DMS79 (cell line): Measurements from ENCODE around the gene IRX2.

Experiments used
- DNase-seq: peaks from one replicate; lab custom pipeline; 2025; lab: John Stamatoyannopoulos, UW

The IRX2 gene

GRCh38 chr5:2714026-2714425 lies 37.5 kb downstream of the IRX2 start:
- no peak for DNase-seq

GRCh38 chr5:2711446-2712425 lies 39.7 kb downstream of the IRX2 start:
- DNase-seq: no peak

GRCh38 chr5:2710910-2711309 lies 40.6 kb downstream of the IRX2 start:
- no peak for DNase-seq

- no peak for DNase-seq
Measured at GRCh38 chr5:2709976-2710689, 41.3 kb downstream of the IRX2 start.

DNA sequence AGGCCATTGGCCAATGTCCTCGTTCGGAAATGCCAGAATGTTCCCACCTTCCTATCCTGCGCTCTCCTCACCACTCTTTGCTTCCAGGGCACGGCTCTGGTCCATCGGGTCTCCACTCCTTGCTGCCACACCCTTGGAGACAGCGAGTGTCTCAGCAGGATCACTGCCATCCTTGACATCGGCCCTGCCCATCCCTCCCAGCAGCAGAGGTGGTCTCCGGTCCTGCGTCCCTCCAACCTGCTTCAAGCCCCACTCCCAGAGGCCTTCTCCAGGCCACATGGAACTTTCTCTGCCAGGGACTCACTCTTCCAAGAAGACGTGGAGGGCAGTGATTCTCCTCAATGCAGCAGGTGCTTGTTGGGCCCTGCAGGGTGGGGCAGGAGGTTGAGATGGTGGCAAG lies 42.7 kb downstream of the IRX2 start:
- DNase-seq: no peak

GRCh38 chr5:2708132-2708531 lies 43.3 kb downstream of the IRX2 start:
- no peak for DNase-seq

GRCh38 chr5:2705861-2706260 lies 45.6 kb downstream of the IRX2 start:
- no peak for DNase-seq

- DNase-seq: no peak
Measured at GRCh38 chr5:2704806-2705645, 46.5 kb downstream of the IRX2 start.

GRCh38 chr5:2704111-2704510 lies 47.4 kb downstream of the IRX2 start:
- DNase-seq: no peak

DNA sequence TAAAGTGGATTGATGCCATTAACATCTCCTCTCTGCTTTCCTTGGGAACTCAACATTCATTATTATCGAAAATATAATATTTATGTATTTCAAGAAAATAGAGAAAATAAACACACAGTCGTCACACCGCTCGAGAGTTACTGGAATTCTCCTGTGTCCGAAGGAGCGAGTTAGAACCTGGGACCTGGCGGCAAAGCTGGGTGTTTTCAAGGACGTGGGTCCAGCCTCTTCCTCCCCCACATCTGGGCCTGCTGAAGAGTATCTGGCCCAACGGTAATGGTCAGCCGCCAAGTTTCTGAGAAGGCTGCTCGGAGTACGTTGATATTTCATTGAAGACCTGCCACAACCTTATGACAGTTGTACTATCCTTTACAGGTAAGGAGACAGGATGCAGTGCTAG lies 47.9 kb downstream of the IRX2 start:
- DNase-seq: no peak

GRCh38 chr5:2703041-2703440 lies 48.4 kb downstream of the IRX2 start:
- DNase-seq: no peak

- DNase-seq: no peak
Measured at GRCh38 chr5:2702096-2702879, 49.2 kb downstream of the IRX2 start.

DNA sequence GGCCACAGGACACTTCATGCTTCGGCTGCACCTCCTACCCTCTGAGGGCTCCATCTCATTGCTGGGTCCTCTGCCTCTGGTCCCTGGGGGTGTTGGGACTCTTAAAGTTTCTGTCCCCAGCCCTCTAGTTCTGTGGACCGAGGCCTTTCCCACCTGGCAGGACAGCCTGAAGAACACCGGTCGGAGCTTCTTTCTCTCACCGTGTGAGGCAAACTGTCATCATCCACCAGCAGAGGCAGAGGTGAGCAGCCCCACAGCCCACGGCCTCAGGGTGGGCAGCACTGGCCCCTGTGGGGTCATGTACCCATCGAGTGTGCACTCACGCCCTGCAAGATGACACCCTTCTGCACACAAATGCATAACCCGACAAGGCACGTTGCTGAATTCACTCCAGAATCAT lies 49.9 kb downstream of the IRX2 start:
- no peak for DNase-seq

- DNase-seq: no peak
Measured at GRCh38 chr5:2700876-2701275, 50.6 kb downstream of the IRX2 start.

DNA sequence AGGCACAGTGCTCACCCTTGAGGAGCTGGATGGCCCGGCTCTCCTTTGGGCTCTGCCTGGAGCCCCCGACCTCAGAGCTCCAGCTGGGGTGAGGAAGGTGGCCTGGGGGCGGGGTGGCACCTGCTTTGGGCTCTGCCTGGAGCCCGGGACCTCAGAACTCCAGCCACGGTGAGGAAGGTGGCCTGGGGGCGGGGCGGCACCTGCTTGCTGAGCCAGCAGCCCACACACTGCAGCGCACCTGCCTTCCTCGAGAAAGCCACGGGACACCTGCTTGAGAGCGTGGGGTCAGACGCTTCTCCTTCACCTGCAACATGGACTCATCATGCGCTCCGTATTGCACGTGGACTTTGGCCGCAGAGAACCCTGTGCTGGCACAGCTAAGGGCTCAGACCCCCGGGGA lies 51.8 kb downstream of the IRX2 start:
- no peak for DNase-seq

DNA sequence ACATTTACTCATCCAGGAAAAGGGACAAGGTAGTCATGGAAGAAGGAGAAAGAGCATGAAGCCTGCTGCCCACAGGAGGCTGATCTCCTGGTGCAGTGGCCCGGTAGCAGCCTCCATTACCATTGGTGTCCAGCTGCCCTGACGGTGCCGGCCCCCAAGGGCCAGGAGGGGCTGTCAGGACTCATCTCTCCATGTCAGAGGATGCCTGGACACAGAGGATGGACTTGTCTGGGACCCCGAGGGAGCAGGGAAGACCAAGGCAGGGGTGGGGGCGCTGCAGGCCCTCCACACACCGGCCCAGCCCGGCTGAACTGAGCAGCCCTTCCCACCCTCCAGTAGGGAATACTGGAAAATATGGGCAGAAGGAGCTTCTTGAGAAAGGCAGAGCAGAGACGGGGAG lies 52.2 kb downstream of the IRX2 start:
- DNase-seq: no peak

DNA sequence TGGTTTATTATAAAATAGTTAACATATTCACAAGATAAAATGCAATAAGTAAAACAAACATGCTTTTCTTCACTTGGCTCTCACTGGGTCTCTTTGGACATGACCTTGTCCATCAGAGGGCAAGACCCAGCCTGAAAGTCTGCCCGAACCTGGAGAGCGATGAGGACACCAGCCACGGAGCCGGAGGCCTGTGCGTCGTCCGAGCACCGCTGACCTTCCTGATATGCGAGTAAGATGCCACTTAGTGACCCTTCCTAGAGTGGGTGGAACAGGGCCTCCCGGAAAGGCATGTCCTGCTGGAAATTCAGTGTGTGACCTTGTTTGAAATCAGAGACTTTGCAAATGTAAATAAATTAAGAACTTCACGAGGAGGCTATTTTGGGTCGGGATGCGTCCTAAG lies 52.9 kb downstream of the IRX2 start:
- no peak for DNase-seq

DNA sequence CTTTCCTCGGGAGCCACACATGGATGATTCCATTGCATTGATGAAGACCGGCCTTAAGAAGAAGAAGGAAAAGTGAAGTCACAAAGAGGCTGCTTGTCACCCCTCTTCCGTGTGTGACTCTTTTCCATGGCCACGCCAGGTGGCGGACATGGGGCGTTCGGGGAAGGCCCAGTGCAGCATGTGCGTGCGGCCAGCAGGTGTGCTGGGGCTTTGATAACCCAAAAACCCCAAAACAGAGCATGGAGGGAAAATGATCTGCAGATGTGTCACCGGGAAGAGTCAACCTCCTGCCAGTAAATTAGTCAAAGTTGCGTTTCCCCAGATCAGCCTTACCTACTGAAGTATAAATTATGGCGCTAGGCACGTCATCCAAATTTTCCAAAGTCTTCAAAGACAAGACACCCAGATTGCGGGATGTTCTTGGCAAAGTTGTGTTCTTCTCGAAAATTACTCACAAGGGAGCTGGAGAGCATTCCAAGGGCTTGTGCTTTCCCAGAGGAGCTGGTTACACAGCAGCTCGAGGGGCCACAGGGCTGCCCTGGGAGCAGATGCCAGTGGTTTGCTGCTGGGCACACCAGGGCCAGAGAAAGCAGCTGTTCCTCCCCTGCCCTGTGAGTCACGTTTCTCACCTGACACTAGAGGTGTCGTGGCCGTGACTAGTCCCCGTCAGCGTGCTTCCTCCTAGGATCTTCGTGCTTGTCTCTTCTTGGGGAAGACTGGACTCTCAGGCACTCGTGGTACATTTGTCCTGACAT lies 53.9 kb downstream of the IRX2 start:
- no peak for DNase-seq

- no peak for DNase-seq
Measured at GRCh38 chr5:2697041-2697440, 54.4 kb downstream of the IRX2 start.
